MG63 (cell line): Measurements from ENCODE around the gene COL16A1. TPM values are rescaled to one million over a fixed set of nuclear protein-coding genes. Genes with fewer than 3 reads are reported as not detected.

Source experiments
- DNase-seq: peaks from one replicate; pipeline ENCODE4 v3.0.0-alpha.2; 2020
- H3K27me3 ChIP-seq: fragments of 250-450 bp; sonication (Bioruptor Pico); 2 replicates; pipeline ENCODE4 v1.5.1; 2020; ENCODE audit warnings: mild to moderate bottlenecking, moderate library complexity
- H3K36me3 ChIP-seq: fragments of 250-450 bp; sonication (Bioruptor Pico); 2 replicates; pipeline ENCODE4 v1.5.1; 2020; ENCODE audit warnings: mild to moderate bottlenecking, moderate library complexity
- H3K4me3 ChIP-seq: fragments of 250-450 bp; sonication (Bioruptor Pico); 2 replicates; pipeline ENCODE4 v1.5.1; 2020; ENCODE audit warnings: mild to moderate bottlenecking, moderate library complexity
- H3K9me3 ChIP-seq: fragments of 250-450 bp; sonication (Bioruptor Pico); 2 replicates; pipeline ENCODE4 v1.5.1; 2020; ENCODE audit warnings: mild to moderate bottlenecking, moderate library complexity
- total RNA-seq: library from RNA; depleted of rRNA; stranded (reverse); fragments of >200 nt; shearing (Covaris generic); gene quantifications from 2 replicates; pipeline ENCODE4 v1.2.3, GENCODE V29; 2014; ENCODE audit warnings: low replicate concordance

Gene COL16A1
- total RNA-seq, 1 experiment from 2014 or later = 156 TPM

DNA sequence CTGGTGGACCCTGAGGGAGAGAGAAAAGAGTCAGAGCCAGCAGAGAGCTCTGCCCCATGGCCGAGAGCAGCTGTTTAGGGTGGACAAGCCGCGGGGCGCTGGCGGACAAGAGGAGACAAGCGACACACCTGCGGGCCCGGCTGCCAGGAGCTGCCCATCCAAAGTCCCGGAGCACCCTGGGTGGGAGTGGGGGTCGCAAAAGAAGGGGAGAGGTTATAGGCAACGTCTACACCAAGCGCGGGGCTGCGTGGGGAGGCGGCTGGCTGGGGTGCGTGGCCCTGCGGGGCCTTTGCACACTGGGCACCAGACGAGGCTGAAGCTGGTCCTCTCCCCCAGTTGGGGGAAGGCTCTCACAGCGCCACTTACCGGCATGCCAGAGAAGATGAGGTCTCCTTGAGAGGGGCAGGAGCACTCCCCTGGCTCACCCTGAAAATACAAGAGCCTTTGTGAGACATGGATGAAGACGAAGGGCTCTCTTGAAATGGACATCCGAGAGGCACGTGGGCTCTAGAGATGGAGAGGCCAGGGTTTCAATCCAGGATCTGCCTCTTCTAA is 24.1 kb downstream of the COL16A1 start:
- no peak for DNase-seq
- Histone ChIP-seq H3K36me3 (peaks cover 63% of the 10 kb centered on the region), H3K4me3 (no peak overlapping the region)

DNA sequence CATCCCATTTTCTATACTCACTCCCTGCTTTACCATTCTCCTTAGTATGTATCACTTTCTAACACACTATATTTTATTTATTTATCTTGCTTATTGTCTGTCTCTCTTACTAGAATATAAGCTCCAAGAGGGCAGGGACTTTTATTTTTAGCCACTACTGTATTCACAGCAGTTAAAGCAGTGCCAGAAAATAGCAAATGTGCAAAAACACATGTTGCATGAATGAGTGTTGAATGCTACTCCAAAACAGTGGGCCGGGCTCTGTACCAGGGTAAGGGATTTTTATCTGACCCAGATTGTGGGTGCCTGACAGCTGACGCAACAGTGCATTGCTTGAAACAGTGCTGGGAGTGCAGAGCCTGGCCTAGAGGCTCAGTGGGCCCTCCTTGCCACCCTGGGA is 24.7 kb downstream of the COL16A1 start:
- no peaks in the 10 kb centered on the region for H3K27me3 ChIP-seq
- H3K9me3 ChIP-seq = no peaks in the 10 kb centered on the region
- H3K36me3 ChIP-seq = peaks cover 63% of the 10 kb centered on the region
- no peak overlapping the region for H3K4me3 ChIP-seq
- DNase-seq = no peak

More for the DNA sequence above, 24.1 kb downstream of the COL16A1 start:
- Histone ChIP-seq H3K27me3 (no peaks in the 10 kb centered on the region), H3K9me3 (no peaks in the 10 kb centered on the region)

DNA sequence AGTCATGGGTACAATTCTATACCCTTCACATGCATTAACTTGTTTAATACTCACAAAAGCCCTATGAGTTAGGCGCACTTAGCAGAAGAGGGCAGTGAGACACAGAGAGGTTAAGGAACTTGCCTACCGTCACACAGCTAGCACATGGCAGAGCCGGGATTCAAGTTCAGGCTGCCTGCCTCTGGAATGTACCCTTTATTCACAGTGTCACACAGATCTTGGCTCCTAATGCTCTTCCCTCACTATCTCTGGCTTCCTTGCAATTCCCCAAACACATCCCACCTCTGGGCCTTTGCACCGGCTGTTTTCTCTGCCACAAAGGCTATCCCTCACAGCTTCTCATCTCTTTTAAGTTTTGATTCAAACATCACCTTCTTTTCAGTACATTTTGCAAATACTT is 25.1 kb downstream of the COL16A1 start:
- Histone ChIP-seq H3K4me3 (no peak overlapping the region), H3K36me3 (peaks cover 61% of the 10 kb centered on the region), H3K9me3 (no peaks in the 10 kb centered on the region), H3K27me3 (no peaks in the 10 kb centered on the region)
- DNase-seq = no peak

DNA sequence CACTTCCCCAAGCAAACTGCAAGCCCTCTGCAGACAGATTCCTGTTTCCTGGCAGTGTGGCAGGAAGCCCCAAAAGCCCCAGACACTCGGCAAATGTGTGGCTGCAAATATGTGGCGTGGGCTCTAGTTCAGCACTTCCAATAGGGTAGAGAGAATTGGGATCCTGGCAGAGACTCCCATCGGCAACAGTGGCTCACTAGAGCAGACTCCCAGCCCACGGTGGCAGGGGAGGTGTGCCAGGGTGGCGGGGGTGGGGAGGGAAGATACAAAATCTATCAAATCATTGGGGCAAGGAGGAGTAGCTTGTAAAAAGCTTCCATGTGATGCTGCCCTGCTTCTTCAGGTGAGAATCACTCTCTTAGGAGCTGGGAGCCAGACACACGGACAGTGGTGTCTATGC is 25.9 kb downstream of the COL16A1 start:
- Histone ChIP-seq H3K4me3 (no peak overlapping the region), H3K27me3 (no peaks in the 10 kb centered on the region), H3K9me3 (no peaks in the 10 kb centered on the region), H3K36me3 (peaks cover 58% of the 10 kb centered on the region)
- no peak for DNase-seq

GRCh38 chr1:31677401-31677800 is 26.4 kb downstream of the COL16A1 start:
- peaks cover 53% of the 10 kb centered on the region for H3K36me3 ChIP-seq
- no peak for DNase-seq
- no peaks in the 10 kb centered on the region for H3K27me3 ChIP-seq
- H3K4me3 ChIP-seq = no peak overlapping the region
- no peaks in the 10 kb centered on the region for H3K9me3 ChIP-seq

- H3K36me3 ChIP-seq = peaks cover 50% of the 10 kb centered on the region
- no peaks in the 10 kb centered on the region for H3K27me3 ChIP-seq
- H3K9me3 ChIP-seq = no peaks in the 10 kb centered on the region
- H3K4me3 ChIP-seq = no peak overlapping the region
- DNase-seq = no peak
These were observed 28.1 kb downstream of the COL16A1 start for GRCh38 chr1:31675756-31676155.

DNA sequence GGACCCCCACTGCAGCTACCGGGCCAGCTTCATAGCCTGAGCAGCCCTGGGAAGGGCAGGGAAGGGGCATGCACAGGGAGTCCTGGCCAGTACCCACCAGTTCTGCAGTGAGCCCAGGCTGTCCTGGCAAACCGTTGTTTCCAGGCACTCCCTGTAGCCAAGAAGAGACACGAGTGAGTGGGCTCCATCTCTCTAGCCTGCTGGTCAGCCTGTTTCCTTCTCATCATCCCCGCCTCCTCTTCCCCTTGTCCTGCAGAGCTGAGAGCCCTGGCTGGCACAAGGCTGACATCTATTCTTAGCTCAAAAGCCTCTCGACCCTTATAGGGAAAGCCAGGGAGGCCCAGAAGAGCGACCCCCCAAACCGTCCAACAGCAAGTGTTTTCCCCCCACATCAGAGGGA is 28.7 kb downstream of the COL16A1 start:
- H3K27me3 ChIP-seq = no peaks in the 10 kb centered on the region
- H3K9me3 ChIP-seq = no peaks in the 10 kb centered on the region
- DNase-seq = no peak
- peaks cover 46% of the 10 kb centered on the region for H3K36me3 ChIP-seq
- no peak overlapping the region for H3K4me3 ChIP-seq

DNA sequence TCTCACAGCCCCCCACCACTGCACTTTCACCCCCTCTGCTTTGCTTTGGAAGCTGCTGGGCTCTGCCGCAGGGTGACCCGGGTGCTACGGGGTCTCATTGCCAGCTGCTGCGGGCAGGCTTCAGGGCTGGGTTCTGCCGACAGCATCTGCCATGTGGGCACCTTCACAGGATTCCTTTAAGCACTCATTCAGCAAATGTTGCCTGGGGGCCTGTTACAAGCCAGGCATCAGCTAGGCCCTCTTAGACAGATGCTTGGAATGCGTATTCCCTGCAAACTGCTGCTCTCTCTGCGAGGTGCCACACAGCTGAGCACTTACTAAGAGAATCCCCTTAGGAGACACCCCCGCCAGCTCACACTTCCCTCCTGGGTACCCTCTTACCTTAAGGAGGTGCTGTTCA is 29.2 kb downstream of the COL16A1 start:
- Histone ChIP-seq H3K27me3 (no peaks in the 10 kb centered on the region), H3K36me3 (peaks cover 43% of the 10 kb centered on the region), H3K4me3 (no peak overlapping the region), H3K9me3 (no peaks in the 10 kb centered on the region)
- no peak for DNase-seq

- Histone ChIP-seq H3K9me3 (no peaks in the 10 kb centered on the region), H3K4me3 (no peak overlapping the region), H3K27me3 (no peaks in the 10 kb centered on the region), H3K36me3 (peaks cover 39% of the 10 kb centered on the region)
- no peak for DNase-seq
These were observed 30.4 kb downstream of the COL16A1 start for GRCh38 chr1:31673433-31673832.

DNA sequence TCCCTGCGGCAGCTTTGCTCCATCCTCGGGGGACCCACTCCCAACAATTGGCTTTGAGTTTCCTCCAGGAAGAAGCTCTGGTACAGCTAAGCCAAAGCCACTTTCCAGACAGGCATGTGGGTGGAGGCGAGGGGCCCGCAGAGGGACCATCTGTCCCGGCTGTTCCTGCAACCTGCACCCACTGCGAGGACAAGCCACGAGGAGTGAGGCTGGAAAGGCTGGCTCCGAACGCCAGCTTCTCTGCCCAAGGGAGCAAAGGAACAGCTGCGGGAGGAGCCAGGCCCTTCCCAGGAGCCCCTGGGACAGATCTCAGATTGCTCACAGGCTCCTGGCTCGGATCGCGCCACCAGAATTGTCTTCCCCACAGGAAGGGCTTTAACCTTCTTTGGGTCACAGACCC is 30.8 kb downstream of the COL16A1 start:
- no peak for DNase-seq
- Histone ChIP-seq H3K4me3 (no peak overlapping the region), H3K9me3 (no peaks in the 10 kb centered on the region), H3K27me3 (no peaks in the 10 kb centered on the region), H3K36me3 (peaks cover 39% of the 10 kb centered on the region)

GRCh38 chr1:31671561-31672201 is 32.1 kb downstream of the COL16A1 start:
- Histone ChIP-seq H3K36me3 (peaks cover 38% of the 10 kb centered on the region), H3K4me3 (no peak overlapping the region), H3K9me3 (no peaks in the 10 kb centered on the region), H3K27me3 (no peaks in the 10 kb centered on the region)
- DNase-seq = no peak

- Histone ChIP-seq H3K4me3 (no peak overlapping the region), H3K27me3 (no peaks in the 10 kb centered on the region), H3K9me3 (no peaks in the 10 kb centered on the region), H3K36me3 (peaks cover 39% of the 10 kb centered on the region)
- DNase-seq = no peak
These were observed 32.7 kb downstream of the COL16A1 start for GRCh38 chr1:31671147-31671546.

GRCh38 chr1:31670593-31670964 is 33.2 kb downstream of the COL16A1 start:
- H3K36me3 ChIP-seq = peaks cover 38% of the 10 kb centered on the region
- no peaks in the 10 kb centered on the region for H3K9me3 ChIP-seq
- H3K4me3 ChIP-seq = no peak overlapping the region
- no peaks in the 10 kb centered on the region for H3K27me3 ChIP-seq
- DNase-seq = no peak

DNA sequence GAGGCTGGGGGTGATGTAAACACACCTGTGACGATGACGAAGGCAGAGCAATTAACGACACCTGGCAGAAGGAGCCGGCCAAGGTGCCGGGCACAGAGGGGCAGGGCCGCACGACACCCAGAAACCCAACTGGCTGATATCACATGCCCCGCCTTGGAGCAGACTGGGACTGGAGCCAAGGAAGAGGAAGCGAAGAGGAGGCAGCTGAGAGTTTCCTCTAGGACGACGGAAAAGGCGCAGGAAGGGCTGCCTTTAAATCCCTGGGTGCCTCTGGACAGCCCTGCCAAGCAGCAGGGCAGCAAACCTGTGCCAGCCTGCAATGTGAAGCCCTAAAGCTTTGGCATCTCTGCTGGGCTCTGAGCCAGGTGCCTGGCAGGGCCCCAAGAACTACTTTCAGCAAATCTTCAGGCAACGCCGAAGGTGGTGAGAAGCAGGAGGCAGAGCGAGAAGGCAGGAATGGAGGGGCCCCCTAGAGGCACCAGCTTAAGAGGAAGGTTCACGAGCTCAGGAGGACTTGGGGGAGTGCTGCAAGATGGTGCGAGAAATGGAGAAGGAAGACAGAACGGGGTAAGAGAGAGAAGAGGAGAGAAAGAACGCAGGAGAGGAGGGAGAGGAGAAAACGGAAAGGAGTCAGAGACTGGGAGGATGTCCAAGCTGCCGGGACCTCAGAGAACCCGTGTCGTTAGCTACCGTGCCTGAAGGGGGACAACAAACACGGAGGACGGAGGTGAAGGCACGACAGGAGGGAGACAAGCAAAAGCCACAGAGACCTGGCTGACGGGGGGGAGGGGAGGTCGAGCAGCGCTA is 33.8 kb downstream of the COL16A1 start:
- Histone ChIP-seq H3K9me3 (no peaks in the 10 kb centered on the region), H3K27me3 (no peaks in the 10 kb centered on the region), H3K36me3 (peaks cover 37% of the 10 kb centered on the region), H3K4me3 (no peak overlapping the region)
- peak; percentile 56 for DNase-seq

DNA sequence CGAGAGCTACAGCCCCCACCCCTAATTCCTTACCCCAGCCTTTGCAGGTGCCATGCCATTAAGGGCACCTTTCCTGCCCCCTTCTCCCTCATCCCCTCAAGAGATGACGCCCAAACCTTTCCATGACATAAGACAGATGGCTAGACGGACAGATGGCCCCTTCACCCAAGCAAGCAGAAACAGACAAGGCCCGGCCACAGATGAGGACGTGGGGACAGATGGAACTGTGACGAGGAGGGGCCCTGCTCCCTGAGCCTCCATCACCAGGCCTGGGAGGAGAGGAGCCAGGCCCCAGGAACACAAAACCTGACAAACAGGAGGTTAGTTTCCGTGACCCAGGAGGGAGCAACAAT is 34.4 kb downstream of the COL16A1 start:
- peaks cover 37% of the 10 kb centered on the region for H3K36me3 ChIP-seq
- DNase-seq = no peak
- H3K4me3 ChIP-seq = no peak overlapping the region
- no peaks in the 10 kb centered on the region for H3K9me3 ChIP-seq
- no peaks in the 10 kb centered on the region for H3K27me3 ChIP-seq

GRCh38 chr1:31668303-31668883 is 35.4 kb downstream of the COL16A1 start:
- H3K27me3 ChIP-seq = no peaks in the 10 kb centered on the region
- H3K9me3 ChIP-seq = no peaks in the 10 kb centered on the region
- H3K4me3 ChIP-seq = no peak overlapping the region
- H3K36me3 ChIP-seq = peaks cover 36% of the 10 kb centered on the region
- DNase-seq = no peak

DNA sequence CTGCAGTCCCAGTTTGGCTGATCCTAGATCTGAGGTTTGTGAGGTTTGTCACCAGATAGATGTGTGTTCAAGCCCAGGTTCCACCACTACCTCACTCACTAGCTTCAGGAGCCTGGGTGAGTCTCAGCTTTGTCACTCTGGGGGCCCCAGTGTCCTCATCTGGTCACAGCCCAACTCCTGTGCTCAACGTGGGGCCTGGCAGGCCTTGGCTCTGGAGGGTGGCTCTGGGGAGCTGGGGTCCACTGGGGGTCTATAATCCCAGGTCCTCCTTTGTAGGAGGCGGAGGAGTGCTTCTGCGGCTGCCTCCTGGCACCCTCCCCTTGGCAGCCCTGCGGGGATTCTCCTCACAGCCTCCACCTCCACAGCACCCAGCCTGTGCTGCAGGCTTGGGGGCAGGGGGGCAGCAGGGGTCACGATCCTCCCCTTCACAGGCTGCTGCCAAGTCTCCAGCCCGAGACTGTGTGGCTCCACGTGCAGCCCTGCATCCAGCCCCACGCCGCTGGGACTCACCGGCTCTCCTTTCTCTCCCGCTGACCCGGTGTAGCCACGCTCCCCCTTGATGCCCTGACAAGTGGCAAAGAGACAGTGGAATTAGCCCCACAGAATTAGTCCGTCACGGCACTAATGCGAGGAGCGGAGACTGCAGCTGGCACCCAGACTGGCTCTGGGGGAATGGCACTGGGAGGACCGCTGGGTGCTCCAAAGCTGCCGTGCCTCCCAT is 36.6 kb downstream of the COL16A1 start:
- peaks cover 40% of the 10 kb centered on the region for H3K36me3 ChIP-seq
- H3K4me3 ChIP-seq = no peak overlapping the region
- DNase-seq = no peak
- H3K27me3 ChIP-seq = no peaks in the 10 kb centered on the region
- H3K9me3 ChIP-seq = no peaks in the 10 kb centered on the region
